Stomach (tissue), 4 donors: ENCODE measurements around the gene CHM.

Experiments used
- CTCF ChIP-seq, 7 experiments: fragments of 450-650 bp in 4 of 7; fragments of 200-600 bp in 3 of 7; sonication (generic) in 3 of 7; IDR thresholded peaks; one replicate each; pipeline ENCODE4 v1.5.1; 2016 to 2019; ENCODE audit warnings: antibody characterized with exemption in 7 of 7, control low read depth in 2 of 7, mild to moderate bottlenecking in 1 of 7
- POLR2A ChIP-seq, 4 donors: fragments of 450-650 bp; IDR thresholded peaks; one replicate each; pipeline ENCODE4 v1.6.1; 2016; ENCODE audit warnings: antibody characterized with exemption in 4 of 4, control low read depth in 2 of 4, mild to moderate bottlenecking in 1 of 4, moderate library complexity in 1 of 4

GRCh38 chrX:85907316-85907715 is 140.0 kb downstream of the CHM start:
- TF ChIP-seq CTCF (IDR thresholded peaks at IDR 0.05) (no peak), POLR2A (IDR thresholded peaks at IDR 0.05) (no peak)
